Activated naive CD8-positive, alpha-beta T cell treated with anti-CD3 and anti-CD28 coated beads, Interleukin-2, amount 50 U/mL, for 16 hours (primary cell): ENCODE data around the gene PDE8B.

Source experiments
- DNase-seq: peaks from one replicate; pipeline ENCODE4 v3.0.0-alpha.2; 2020; ENCODE audit warnings: low read depth, low spot score

Gene PDE8B

DNA sequence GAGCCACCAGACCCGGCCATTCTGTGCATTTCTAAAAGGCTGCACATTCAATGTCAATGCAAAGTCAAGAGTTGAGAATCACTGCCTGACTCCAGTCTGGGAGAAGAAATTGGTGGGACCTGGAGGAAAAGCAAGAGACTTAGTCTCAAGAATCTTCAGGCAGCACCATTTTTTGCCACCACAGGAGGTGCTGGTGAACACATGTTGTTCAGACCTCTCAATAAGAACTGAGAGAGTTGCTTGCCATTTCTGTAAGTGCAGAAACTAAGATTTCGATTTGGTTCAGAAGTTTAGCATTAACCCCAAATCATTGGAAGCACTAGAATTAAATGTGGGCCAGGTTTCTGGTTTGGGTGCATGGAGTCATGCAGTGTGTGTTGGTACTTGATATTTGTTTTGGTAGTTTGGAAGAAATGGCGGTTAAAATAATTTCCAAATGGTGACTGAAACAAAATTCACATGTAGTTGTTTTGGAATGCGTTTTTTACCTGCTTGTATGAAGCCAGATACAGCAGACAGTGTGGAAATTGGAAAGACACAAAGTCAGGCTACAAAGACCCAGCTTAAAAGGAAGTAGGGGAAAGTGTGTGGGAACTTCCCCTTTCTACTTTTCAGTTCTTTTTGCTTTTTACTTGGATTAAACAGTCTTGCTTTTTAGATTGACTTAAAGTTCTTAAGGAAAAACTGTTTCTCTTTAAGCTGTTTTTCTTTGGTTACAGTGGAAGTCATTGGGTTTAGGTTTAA is 20.4 kb downstream of the PDE8B start:
- DNase-seq: no peak

DNA sequence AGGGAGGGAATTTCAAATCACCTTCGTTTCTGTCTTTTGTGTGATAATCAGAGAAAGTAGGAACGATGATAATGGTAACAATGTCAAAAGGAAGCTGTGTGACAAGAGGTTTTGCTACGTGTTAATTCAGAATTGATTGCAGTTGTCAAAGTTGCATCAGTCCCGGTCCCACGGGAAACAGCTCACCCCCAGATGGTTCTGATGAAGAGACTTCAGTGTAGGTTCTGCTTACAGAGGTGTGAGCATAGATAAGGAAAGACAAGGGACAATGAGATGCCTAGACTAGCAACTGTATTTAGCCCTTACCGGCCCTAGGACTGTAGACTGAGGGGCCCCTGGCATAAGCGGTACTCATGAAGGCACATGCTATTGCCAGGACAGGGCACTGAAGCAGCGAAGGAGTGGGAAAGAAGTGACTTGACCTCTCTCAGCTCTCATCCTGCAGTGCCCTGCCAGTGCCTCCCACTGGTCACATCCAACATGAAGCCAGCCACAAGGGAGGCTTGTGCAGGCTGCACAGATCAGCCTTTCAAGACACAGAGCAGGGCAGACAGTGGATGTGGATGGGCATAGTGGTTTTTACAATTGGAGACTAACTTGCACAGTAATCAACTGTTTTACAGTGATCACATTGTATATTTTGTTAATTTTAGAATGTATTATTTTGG is 21.1 kb downstream of the PDE8B start:
- DNase-seq: no peak

DNA sequence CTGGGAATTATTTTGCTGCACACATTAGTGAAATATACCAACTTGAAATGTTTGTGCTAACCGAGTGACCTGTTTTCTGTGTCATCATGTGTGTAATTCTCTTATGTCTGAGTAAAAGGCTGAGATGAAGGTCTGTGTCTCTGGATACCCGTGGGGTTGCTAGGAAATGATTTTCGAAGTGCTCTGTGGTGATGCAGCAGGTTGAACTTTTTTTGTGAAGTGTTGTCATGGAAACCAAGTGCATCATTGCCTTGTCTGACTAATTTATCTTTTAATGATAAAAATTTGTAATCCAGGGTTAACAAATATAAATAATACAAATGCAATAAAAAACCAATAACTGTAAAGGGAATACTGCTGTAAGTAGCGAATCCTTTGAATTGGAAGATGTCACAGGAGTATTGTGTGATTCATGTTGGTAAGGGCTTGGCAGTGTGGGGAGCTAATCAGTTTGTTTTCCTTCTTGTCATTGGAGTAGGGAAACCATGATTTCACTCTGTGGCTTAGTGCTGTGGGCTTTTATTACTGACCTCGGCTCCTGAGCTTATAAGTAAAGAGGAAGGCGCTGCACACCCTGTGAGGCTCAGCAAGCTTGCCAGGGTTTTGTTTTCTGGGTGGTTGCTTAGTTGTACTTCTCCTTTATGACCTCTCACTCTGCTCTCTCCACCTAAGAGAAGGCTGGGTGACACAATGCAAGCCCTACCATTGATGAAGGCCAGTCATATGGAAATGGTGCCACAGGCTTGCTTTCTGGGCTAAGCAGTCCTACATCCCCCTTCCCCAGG is 22.3 kb downstream of the PDE8B start:
- DNase-seq: no peak

DNA sequence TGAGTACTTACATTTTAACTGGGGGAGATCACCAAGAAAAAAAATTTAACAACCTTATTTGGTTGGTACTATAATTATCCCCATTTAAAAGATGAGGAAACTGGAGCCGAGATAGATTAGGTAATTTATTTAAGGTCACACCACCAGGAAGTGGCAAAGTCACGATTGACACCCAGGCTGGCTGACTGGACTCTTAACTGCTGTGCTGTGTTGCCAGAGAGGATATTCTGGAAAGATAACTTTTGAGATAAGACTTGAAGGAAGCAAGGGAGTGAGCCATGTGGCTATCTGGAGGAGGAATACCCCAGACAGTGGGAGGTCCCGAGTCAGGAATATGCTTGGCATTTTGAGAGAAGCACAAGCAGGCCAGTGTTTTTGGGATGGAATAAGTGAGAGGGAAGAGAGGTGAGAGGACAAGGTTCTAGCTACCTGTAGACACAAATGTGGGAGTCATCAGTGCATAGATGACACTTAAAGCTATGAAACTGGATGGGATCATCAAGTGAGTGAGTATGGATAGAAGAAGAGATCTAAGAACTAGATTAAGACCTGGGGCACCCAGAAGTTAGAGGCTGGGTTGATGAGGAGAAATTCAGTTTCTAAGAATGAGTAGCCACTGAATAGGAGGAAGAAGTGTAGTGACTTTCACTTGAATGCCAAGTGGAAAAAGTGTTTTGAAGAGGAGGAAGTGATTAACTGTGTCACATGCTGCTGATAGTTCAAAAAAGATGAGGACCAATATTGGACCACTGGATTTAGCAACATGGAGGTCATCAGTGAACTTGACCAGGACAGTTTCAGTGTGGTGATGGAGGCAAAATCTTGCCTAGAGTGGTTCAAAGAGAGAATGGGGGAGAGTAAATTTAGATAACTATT is 25.6 kb downstream of the PDE8B start:
- no peak for DNase-seq

DNA sequence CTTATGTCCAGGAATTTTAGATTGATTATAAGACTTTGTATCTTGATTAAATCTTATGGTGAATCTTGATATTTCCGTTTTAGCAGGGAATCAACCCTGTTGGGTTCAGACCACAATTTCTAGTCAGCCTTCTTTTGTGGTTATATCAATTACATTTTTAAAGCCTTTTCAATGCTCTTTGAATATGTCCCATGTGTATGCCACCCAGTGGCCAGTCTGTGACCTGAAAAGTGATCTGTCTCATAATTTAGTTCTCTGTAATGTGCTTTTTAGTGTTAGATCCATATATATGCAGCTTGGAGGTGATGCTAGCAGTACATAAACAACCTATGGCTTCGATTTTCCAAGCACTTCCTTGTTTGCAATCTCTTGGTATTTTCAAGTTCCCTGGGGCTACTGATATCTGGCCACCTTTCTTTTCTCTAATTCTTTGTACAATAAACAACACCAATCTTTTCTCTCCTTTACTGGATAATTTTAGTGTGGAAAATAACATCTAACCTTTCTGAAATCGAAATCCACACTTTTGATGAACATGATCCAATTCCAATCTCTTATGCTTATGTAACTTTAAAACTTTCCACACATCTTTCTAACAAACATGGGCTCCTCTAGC is 28.8 kb downstream of the PDE8B start:
- DNase-seq: no peak

DNA sequence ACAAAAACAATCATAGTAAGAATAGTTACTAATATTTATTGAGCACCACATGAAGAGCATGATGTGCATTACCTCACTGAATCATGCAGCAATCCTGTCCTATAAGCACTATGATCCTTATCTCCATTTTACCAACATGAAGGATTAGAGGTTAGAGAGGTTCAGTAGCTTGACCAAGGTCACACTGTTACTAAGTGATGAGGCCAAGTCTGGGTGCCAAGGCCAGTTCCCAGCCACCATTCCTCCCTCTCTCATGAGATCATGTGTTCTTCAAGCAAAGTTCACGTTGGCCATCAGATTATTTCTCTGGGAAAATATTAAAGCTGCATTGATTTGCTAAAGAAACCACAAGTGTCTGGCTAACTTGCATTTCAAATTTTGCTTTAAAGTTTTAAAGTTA is 31.0 kb downstream of the PDE8B start:
- no peak for DNase-seq

DNA sequence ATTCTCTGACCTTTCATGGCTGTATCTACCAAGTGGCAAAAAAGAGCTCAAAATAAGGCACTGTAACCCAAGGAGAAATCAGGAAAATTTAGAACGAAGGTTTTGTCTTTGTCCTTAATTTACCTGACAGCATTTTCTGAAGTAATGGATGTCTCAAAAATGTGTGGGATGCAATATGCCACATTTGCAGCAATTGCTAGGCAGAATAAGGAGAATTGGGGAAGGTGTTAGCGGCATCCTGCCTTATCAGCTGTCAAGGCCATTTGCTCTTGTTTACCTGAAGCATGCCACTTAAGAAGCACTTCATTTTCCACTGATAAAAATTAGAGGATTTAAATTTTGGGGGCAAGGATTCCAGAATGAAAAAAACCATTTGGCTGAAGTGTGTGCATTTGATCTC is 39.0 kb downstream of the PDE8B start:
- DNase-seq: no peak

DNA sequence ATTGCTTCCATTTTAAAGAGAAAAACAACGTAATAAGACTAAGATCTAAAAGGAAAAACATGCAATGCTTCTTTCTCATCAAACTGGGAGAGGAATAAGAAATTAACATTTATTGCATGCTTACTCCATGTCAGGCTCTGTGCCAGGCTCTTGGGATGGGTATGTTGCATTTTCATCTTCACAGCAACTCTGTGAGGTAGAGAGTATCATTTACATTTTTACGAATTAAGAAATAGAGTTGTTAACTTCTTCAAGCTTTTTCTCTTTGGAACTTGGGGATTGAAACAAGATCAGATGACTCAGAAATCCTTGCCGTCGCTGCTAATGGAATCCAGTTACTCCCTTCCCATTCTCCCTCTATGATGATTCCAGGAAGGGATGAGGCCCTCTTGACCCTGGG is 39.5 kb downstream of the PDE8B start:
- DNase-seq: no peak

DNA sequence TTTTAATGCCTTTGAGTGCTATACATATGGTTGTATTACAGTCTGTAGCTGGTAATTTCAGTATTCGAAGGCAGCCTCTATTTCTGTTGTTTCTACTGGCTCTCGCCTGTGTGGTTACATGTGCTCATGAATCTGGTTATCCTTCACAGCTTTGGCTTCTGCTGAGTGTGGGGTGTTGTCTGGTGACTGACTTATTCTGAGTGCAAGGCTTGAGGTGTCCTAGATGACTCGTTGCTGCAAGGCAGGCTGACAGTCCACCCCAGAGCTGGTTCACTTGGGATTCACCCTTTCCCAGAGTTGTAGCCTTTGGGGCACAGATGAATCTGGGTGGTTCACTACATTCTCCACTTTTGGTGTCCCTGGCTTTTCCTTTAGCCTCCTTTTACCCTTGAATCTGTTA is 41.4 kb downstream of the PDE8B start:
- DNase-seq: no peak

DNA sequence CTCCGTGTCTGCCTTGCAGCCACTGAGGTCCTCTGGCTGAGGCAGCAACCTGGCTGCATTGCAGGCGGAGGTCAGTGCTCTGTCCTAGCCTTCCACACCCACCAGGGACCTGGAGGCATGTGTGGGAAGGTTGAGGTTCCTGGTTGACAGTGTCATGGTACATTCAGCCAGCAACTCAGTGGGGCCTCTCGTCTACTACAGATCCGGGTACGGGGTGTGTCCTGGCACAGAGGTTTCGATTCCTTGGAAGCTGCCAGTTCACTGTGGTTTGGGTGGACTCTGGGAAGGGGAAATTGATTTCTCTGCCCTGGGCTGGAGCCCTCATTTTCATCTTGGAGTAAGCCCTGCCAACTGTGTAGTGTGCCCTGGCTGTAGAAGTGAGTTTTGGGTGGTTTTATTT is 45.1 kb downstream of the PDE8B start:
- DNase-seq: no peak

DNA sequence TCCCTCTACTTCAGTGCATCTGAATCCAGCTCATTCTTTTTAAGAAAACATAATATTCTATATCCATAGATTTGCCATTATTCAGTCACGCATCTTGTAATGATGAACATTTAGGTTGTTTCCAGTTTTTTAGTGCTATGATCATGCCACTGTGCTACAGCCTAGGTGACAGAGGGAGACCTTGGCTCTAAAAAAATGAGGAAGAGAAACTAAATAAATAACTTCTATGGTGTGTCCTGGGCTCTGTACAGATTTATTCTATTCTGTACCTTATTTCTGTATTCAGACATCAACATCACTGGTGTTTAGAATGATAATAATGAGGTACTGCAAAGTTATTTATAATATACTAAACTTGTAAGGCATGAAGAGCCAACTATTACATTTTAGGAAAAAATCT is 45.9 kb downstream of the PDE8B start:
- DNase-seq: no peak

DNA sequence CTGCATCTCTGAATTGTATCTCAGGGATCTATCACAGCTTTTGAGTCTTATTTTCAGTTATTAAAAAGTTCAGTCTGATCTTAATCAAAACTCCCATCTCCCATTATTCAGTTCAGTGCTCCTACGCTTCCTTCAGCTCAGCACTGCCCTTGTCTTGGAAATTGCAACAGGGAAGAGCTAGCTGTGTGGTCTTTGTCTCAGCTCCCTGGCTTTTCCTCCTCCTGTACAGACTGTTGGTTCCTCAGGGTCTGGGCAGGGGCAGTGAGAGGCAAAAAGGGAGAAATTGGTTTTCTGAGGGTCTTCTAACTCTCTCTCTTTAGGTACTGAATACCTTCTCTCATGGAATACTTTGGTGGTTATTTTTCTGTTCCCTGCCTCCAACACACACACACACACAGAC is 48.2 kb downstream of the PDE8B start:
- DNase-seq: no peak

DNA sequence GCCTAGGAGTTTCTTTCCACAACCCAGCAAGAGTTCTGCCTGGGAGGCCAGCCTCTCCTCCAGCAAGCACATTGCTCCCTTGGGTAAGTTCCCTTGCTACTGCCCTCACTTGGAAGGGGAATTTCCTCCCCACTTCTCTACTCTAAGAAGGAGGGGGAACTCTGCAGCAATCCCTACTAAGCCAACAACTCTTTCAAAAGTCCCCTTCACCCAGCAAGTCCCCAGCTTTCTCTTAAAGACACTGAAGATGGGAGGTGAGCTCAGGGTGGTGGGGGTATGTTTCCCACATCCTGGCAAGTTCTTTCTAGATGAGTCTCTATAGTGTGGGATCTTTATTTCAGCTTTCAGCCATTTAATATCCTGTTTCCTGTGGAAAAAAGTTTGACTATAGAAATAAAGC is 49.0 kb downstream of the PDE8B start:
- DNase-seq: no peak

DNA sequence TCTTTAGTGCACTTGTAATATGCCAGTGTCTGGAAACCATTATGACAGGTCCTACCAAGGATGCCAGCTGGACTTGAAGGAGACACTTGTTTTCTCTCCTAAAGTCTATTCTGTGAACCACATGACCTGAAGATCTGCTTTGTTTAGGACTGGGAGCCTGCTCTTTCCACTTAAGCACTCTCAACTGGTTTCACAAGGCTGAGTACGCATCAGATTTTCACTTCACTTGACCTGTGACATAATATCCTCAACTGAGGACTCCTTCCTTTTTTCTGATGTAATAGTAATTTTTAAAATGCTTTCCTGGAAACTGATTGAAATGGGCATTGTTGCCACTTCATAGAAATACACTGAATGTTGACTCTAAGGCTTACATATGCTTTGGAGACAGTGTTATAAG is 52.2 kb downstream of the PDE8B start:
- no peak for DNase-seq

DNA sequence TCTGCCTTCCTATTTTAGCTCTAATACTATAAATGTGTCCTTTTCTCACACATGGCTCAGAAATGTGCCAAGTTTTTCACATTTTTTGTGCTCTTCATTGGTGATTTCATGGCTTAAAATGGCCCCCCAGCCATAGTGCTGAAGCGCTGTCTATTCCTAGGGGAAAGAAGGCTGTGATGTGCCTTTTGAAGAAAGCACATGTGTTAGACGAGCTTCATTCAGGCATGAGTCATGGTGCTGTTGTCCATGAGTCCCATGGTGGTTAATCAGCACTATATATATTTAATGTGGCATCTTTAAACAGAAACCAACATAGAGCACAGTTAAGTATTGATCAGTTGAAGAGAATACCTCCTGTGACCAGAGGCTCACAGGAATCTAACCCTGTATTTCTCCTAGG is 55.8 kb downstream of the PDE8B start:
- no peak for DNase-seq

DNA sequence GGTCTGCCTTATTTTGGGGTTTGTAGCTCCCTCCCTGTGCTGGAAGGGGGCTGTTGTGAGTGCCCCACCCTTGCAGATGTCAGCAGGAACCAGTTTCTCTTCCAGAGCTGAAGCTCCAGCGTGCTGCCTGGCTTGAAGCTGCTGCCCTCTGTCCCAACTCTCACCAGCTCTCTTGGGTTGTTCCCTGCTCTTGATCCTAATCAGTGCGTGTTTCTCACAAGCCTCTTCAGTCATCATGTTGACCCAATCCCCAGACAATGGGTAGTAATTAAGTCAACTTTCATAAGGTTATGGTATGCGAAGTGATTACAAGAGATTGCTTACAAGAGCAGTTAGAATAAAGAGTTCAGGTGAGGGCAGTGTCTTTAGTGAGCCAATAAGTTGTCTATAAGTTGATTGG is 57.0 kb downstream of the PDE8B start:
- DNase-seq: no peak

DNA sequence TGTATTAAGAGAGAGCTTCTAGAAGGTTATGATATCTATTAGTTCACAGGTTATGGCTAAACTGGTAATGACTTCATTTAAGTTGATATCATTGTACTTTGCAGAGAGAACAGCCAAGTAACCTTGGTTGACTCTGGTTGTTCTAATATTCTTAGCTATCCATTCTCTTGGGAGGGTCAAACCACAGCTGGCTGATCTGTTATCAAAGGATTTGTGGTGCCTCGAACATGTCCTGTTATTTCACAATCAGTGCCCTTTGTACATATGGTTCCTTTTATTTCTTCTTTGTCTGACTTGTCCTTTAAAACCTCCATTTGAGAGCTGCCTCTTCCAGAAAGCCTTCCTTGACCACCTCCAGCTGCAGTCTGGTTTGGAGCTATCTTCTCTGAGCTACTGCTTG is 61.7 kb downstream of the PDE8B start:
- DNase-seq: no peak

DNA sequence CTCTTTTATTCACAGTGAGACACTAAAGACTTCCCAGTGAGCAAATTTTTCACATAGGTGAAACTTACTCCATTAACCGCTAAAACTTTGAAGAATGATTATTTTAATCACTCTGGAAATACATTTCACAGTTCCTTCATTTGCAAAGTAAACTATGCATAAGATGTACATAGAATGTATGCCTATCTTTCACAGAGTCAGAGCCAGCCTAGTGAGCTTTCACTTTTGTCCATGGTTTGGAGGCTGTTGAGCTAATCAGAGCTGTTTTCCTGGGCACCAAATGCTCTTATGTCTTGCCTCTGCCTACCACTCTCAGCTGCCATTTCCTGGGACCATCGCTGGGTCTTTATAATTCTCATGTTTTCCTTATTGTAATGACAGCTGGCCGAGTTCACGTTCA is 67.3 kb downstream of the PDE8B start:
- no peak for DNase-seq

DNA sequence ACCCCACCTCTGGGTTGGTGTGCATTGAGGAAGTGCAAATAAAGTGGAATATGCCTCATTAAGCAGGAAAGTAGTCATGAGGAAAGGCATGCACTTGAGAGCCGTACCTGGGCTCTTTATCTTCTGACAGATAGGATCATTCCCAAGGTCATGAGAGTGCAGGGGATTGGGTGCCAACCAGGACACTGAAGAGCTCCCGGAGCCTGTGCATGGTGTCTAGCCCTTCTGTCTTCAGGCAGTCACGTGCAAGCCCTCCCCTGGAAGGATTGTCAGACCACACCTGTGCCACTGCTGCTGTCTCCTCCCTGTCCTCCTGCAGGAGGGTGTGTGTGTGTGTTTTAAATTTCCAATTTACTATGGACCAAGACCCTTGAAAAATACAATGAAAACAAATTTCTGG is 69.6 kb downstream of the PDE8B start:
- no peak for DNase-seq

DNA sequence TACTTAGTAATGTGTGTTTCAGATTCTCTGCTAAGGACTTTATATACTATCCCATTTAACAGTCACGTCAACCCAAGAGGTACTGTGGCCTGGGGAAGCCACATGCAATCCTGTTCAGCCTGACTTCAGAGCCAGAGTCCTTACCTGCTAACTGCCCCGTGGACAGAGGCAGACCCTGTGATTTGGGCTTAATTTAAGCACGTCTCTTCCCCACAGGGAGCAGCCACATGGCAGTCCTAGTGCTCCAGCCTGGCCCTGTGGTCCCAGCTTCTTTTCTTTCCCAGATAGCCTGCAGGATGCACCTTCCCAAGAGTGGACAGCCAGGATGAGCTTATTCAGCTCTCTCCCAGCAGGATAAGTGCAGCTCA is 71.5 kb downstream of the PDE8B start:
- no peak for DNase-seq

DNA sequence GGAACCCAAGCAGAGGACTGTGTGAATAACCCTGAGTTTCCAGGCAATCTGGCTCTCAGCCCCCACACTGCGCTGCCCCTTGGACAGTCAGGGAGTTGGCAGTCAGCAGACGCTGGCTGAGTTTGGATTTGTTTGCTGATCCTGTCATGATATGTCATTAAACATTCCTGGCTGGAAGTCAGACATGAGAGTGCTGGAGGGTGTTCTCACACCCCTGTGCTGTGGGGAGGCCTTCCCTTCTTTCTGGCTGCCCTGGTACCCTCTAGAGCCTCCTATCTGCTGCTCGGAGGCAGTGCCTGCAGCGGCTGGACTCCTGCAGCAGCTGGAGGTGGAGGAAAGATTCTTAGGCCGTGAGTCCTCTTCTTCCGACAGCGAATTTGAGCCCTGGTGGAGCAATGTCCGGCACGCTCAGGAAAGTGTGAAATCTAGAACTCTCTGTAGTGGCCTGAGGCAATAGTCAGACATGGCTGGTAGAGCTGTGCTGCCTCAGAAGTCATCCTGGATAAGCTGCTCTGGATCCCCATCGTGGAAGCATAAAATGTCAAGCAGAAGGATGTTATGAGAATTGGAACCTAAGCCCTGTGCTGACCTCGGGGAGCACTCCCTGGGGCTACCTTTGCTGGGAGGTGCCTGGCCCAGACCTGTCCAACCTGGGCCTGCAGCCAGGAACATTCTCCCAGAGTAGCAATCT is 72.0 kb downstream of the PDE8B start:
- DNase-seq: no peak
